AG04449 (cell line): ENCODE results near the gene ALX4.
A peak's percentile ranks its signal among the peaks of the same experiment; 100 is the strongest.

Experiments used
- CTCF ChIA-PET: fragments of 350-600 bp; formaldehyde crosslinking; extraction: SDS; loops from one replicate; lab custom pipeline; 2021; ENCODE audit warnings: antibody characterized with exemption; lab: Yijun Ruan, JAX
- POLR2A ChIA-PET: fragments of 400-600, 350-600 bp; formaldehyde crosslinking; extraction: SDS; loops from one replicate; lab custom pipeline; 2020; ENCODE audit warnings: antibody characterized with exemption, inconsistent platforms; lab: Yijun Ruan, JAX
- DNase-seq: peaks from one replicate; pipeline ENCODE4 v3.0.0-alpha.2; 2010; ENCODE audit warnings: low read depth, low spot score
- H3K4me3 ChIP-seq: 2 replicates; pipeline ENCODE4 v1.5.1; 2011; ENCODE audit warnings: low read depth, mild to moderate bottlenecking, control low read depth, low read length
- TF ChIP-seq, protein P1 (sequence below): IDR thresholded peaks from one replicate; pipeline ENCODE4 v1.5.1; 2011; ENCODE audit warnings: mild to moderate bottlenecking, moderate library complexity, low read length, control low read depth, inconsistent platforms; ENCODE audit not compliant: insufficient read depth; ENCODE audit errors: missing control alignments

The ALX4 gene

DNA sequence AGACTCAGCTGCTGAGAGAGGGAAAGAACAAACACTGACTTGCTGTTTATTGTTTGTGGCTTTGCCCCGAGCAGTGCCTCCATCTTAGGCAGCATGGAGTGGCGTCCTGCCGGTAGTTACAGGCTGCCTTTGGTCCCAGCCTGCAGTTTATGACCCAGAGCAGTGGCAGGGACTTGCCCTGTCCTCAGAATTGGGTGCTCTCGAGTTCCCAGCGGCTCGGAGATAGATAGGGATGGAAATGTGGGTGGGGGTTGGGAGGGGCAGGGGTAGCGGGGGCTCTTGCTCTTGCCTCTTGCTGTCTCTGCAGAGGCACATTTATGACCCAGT lies 3.1 kb downstream of the ALX4 start:
- POLR2A ChIA-PET = no interaction called here
- CTCF ChIA-PET = interaction anchor here (1.0 to 4.6 kb wide), 3 partner anchors 18 to 21 kb away, joined by 3 to 17 read pairs (median 3); no protein-coding TSS in a partner anchor
- no peak overlapping the region for H3K4me3 ChIP-seq
- DNase-seq = no peak
- TF ChIP-seq, protein P1, sequence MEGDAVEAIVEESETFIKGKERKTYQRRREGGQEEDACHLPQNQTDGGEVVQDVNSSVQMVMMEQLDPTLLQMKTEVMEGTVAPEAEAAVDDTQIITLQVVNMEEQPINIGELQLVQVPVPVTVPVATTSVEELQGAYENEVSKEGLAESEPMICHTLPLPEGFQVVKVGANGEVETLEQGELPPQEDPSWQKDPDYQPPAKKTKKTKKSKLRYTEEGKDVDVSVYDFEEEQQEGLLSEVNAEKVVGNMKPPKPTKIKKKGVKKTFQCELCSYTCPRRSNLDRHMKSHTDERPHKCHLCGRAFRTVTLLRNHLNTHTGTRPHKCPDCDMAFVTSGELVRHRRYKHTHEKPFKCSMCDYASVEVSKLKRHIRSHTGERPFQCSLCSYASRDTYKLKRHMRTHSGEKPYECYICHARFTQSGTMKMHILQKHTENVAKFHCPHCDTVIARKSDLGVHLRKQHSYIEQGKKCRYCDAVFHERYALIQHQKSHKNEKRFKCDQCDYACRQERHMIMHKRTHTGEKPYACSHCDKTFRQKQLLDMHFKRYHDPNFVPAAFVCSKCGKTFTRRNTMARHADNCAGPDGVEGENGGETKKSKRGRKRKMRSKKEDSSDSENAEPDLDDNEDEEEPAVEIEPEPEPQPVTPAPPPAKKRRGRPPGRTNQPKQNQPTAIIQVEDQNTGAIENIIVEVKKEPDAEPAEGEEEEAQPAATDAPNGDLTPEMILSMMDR = no peak

DNA sequence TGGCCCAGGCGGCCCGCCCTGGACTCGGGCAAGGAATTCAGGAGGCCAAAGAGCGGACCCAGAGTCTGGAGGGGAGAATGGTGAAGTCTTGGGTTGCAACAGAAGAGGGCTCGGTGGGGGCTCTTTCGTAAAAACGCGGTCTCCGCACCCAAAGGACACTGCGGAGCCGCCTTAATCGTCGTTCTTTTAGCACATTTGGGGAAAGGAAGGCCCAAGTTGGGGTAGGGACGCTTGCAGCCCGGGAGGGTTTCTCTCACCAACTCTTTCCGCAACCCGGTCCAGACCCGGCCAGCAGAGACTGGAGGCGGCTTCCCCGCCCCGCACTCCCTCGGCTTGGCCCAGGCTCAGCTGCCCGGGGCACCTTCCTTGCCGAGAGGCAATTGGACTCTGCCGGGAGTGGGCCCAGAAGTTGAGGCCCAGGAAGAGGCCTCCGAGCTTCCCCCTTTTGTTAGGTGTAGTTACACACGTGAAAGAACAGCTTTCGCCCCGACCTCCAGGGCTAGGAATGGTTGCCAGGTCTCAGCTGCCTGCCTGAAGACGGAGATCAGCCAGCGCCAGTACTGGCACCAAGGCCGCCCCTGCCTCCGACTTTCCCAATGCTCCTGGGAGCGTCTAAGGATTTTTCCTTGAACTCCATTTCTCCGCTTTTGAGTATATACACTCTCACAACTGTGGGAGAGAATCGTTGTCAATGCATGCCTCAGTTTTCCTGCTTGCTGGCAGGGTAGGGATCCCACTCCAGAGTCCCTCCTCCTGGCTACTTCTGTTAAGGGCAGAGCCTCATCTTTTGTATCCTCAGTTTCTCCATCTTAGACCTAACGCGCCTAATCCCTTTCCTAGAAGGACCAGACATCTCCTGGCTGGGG lies 3.7 kb downstream of the ALX4 start:
- peak overlapping the region; percentile 52 for H3K4me3 ChIP-seq
- TF ChIP-seq, protein P1 = no peak
- POLR2A ChIA-PET = no interaction called here
- DNase-seq = no peak
- CTCF ChIA-PET = interaction anchor here (1.0 to 4.6 kb wide), 4 partner anchors 18 to 213 kb away, joined by 3 to 17 read pairs (median 4); no protein-coding TSS in a partner anchor

DNA sequence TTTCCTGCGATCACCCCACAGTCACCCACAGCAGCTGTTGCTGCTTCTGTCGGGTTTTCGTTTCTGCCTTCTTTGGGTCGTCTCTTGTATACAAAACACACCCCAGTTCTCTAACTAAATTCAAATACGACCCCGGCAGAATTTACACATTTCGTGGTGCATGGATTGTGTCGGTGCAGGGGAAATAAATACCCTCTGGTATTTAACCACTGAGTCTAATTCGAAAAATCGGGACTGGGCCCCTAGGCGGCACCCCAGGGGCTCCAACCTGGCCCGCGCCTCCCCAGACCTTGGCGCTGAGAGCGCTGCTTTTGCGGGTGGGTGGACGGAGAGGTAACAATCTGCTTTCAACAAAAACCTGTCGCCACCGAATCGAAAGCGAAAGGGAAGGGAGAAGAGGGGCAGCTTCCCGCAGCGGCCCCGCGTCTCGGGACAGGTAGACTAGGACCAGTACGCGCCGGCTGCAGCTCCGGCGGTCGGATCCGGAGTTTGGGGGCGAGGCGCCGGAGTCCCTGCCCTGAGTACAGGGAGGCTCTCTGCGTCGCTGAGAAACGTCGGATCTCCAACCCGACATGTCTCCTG lies 4.4 kb downstream of the ALX4 start:
- peak overlapping the region; percentile 52 for H3K4me3 ChIP-seq
- CTCF ChIA-PET = interaction anchor here (1.2 kb wide), 1 partner anchor 212 kb away, joined by 4 read pairs; no protein-coding TSS in a partner anchor
- no peak for DNase-seq

DNA sequence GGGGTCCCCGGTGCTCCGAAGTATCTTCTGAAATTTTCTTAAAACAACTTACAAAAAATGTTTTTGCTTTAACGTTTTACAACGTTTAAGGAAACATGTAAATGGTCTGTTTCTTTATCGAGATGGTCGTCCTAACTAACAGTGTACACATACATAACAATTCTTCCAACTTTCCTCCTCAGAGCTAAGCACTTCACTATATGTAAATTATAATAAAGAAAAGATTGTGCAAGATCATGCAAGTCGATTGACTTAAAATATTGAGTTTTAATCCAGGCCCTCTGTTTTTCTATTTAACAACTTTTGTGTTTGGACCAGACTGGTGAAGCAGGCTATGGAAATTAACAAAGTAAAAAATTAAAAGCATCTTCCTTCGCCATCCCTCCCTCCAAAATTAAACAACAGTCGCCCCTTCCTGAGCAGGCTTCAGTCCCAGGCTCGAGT lies 4.9 kb downstream of the ALX4 start:
- TF ChIP-seq, protein P1 = no peak
- POLR2A ChIA-PET = no interaction called here
- no peak for DNase-seq
- H3K4me3 ChIP-seq = peak overlapping the region; percentile 52
- CTCF ChIA-PET = interaction anchor here (1.2 kb wide), 1 partner anchor 211 kb away, joined by 4 read pairs; no protein-coding TSS in a partner anchor

More for the DNA sequence above, 4.4 kb downstream of the ALX4 start:
- POLR2A ChIA-PET = no interaction called here
- TF ChIP-seq, protein P1 = no peak

DNA sequence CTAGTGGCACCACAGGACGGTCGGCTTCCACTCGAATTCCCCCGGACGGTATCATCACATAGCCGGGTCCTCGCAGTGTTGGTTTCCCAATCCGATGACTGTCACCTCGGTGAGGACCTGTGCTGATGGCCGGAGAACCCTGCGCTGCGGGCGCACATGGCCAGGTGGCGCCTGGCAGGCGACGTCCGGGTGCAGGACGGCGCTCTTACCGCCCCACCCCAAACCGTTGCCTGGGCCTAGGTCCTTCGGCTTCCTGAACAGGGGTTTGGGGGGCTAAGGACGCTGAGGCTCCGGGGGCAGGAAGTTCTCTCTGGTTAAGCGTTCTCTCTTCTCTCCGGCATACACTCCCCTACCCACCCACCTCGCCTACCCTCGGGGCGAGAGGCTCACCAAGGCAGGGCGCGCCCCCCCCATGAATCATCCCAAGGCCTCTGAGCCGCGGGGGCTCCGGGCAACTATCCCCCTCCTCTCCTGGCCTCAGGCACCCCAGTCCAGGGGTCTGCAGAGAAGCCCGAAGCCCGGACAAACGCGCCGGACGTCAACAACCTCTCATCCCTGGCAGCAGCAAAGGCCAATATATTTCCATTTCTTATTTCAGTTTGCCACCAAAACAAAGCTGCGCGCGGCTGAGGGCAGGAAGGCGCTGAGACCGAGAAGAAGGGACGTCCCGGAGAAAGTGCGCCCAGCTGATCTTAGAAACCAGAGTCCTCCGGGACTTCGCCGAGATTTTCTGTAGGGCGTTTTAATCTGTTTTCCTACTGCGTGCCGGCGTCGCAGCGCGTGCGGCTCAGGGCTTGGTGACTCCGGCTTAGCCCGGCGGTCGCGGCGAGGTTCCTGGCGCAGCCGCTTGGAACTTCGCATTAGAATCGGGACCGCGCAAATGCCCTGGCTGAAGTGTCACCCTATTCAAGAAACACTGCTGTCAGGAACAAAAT lies 5.6 kb downstream of the ALX4 start:
- ChIA-PET POLR2A (no interaction called here), CTCF (interaction anchor here (3.9 kb wide), 1 partner anchor 18 kb away, joined by 18 read pairs; no protein-coding TSS in a partner anchor)
- no peak overlapping the region; the same call in 1 of the 2 replicates for H3K4me3 ChIP-seq
- no peak for DNase-seq
- TF ChIP-seq, protein P1 = no peak
